NCI-H345 (cell line): Measurements from ENCODE around the gene AGTRAP.

Experiments used
- DNase-seq: peaks from one replicate; lab custom pipeline; 2025; lab: John Stamatoyannopoulos, UW

AGTRAP gene

DNA sequence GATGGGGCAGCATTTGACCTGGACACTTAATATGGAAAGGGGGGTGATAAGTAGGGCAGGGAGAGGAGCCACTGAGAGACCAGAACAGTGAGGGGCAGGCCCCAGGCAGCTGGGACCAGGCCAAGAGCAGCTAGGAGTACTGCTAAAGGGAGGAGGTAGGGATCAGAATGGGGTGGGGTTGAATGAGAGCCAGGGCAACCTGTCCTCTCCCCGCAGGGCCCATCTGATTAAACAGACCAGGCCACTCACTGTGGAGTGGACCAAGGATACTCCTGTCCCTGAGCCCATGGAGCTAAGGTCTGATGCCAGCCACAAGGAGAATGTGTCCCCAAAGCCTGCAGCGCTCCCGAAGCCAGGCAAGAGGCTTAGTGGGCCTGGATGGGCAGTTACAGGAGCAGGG, 28.2 kb downstream of the AGTRAP start:
- DNase-seq = no peak

DNA sequence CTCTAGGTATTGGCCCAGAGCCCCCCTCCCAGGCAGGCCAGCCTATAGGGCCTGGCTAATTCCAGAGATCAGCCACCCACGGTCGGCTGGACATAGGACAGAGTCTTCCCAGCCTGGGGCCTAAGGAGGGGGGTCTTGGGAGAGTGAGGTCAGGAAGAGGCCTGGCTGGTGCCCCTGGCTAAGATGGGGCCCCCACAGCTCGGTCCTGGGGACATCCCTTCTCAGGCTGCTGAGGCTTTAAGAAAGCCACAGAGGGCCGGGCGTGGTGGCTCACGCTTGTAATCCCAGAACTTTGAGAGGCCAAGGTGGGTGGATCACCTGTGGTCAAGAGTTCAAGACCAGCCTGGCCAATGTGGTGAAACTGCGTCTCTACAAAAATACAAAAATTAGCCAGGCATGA, 28.6 kb downstream of the AGTRAP start:
- DNase-seq = no peak

DNA sequence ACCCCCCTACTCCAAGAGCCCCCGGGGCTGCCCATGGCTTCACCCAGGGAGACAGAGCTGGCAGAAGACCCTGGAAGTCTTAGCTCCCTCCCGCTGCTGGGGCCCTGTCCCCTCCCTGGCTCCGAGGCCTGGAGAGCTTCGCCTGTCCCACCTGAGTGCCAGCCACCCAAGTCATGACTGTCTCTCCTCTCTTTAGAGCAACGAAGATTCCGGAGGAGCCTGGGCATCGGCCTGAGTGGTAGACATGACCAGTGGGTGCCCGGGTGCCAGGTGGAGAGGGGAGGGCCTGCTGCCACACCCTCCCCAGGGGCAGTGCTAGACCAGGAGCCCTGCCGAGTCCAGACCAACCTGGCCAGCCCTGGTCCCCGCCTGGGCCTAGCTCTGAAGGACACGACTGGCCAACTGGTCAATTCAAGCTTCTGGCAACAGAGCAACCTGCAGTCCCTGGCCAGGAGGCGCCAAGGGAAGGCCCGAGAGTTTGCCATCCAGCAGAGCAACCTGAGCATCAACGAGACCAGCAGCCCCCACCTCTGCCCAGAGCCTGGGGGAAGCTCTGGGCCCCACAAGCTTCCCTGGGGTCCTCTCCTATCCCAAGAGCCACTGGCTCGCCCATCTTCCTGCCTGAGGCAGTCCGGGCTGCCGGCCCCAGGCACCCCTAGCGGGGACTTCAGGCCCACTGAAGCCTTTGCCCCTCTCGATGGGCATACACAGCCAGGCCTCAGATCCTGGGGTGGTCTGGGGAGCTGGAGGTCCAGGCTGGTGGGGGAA, 29.9 kb downstream of the AGTRAP start:
- DNase-seq = no peak

DNA sequence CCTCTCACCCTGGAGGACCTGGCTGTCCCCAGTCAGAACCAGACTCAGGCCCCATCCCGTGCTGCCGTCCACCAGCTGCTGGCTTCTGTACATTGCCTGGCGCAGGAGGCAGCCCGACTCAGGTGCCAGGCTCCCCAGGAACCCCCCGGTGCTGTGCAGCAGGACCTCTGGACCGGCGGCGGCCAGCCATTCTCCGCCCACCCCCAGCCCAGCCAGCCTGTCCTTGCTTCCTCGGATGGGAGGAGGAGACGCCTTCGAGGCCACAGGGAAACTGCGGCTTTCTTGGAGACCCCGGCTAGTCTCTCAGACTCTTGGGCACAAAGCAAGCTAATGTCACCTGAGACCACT, 30.5 kb downstream of the AGTRAP start:
- DNase-seq = no peak

DNA sequence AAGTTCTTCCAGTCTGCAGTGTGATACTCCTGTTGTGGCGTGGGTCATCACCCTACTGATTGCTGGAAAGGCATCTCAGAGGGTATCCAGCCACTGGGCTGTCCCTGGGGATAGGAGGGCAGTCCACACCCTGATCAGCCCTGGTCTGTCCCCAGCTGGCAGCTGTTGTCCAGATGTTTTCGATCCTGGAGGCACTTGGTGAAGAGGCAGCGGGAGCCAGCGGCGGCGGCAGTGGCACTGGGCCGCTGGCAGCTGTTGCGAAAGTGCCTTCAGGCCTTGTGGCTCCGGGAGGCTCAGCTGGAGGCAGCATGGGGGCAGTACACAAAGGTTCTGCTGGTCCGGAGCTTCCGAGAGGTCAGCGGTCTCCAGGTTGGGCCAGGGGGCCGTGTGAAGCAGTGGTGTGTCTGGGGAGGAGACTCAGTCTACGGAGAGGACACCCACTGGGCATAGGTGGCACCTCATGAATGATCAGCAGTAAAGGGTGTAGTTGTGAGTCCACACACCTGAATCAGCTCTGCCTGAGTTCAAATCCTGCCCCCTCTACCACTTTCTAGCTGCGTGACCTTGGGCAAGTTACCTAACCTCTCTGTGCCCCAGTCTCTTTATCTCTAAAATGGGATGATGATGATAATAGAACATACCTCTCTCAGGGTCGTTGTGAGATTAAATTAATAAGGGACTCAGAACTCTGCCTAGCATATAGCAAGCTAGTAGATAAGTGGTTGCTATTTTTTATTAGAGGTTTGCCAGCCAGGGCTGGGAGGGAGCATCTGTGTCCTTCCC, 32.2 kb downstream of the AGTRAP start:
- no peak for DNase-seq

DNA sequence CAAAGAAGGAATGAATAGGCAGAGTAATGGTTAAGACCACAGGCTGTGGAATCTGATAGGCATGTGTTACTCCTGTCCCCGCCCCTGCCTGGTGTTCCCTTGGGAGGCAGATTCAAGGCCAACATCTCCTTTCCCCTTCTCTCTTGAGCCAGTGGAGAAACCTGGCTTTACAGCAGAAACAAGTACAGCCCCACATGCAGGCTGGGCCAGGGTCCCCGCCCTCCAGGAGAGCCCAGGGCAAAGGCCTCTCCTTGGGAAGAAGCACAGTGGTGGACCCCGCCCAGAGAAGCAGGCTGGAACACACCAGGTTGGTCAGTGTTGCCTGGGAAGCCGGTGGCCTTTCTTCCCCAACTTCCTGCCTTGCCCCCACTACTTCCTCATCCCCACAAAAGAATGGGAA, 32.9 kb downstream of the AGTRAP start:
- DNase-seq = no peak

DNA sequence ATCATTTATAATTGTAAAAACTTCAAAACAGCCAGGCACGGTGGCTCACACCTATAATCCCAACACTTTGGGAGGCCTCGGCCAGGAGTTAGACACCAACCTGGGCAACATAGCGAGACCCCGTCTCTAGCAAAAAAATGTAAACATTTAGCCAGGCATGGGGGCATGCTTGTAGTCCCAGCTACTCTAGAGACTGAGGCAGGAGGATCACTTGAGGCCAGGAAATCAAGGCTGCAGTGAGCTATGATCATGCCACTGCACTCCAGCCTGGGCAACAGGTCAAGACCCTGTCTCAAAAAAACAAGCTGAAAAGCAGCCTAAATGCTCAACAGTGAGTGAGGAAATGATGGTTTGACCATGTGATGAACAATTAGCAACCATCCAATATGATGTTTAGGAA, 33.3 kb downstream of the AGTRAP start:
- DNase-seq = no peak

DNA sequence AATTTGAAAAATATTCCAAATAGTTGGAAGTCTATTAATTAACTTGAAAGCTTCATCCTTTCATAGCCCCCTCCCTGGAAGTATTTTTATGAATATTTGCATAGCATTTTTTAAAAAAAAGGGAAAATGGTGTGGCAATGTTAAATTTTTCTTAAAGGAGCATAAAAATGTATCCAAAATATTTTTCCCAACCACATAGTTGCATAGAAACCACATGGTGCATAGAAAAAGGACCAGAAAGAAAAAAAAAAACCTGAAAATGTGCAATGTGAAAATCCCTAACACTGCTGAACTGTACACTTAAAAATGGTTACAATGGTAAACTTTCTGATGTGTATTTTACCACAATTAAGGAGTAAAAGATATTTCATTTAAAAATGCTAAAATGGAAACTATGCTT, 34.1 kb downstream of the AGTRAP start:
- DNase-seq = no peak

DNA sequence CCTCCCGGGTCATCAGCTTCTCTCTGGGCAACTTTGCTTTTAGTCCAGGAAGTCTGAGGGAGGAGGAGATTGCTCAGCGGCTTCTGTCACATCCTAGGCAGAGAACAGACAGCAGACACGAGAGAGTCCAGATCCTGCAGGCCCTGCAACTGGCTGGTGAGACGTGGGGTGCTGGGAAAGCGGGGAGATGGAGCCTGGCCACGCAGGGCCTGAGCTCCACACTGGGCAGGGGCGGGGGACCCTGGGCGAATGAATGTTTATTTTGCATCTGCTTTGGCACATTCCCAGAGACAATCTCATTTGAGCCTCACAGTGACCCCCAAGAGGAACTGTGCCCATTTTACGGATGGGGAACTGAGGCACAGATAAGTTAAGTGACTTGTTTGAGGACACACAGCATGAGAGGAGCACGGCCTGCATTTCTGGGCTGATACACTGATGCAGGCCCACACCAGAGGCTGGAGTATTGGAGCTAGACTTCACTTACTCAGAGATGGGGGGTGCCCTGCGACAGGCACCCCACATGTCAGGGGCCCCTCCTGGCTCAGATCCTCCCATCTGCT, 35.6 kb downstream of the AGTRAP start:
- no peak for DNase-seq

DNA sequence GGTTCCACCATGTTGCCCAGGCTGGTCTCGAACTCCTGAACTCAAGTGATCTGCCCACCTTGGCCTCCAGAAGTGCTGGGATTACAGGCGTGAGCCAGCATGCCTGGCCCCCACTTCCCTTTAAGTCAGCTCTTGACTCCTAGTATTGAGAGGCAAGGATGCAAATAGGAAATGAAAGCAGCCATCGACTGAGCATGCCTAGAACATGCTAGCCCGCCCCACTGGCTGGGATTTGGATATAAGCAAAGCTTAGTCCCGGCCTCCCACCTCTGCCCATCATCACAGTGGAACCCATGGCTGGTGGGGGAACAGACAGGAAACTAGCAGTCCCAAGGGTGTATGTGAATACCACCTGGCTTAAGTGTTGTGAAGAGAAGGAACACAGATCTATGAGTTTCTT, 36.5 kb downstream of the AGTRAP start:
- DNase-seq = no peak

DNA sequence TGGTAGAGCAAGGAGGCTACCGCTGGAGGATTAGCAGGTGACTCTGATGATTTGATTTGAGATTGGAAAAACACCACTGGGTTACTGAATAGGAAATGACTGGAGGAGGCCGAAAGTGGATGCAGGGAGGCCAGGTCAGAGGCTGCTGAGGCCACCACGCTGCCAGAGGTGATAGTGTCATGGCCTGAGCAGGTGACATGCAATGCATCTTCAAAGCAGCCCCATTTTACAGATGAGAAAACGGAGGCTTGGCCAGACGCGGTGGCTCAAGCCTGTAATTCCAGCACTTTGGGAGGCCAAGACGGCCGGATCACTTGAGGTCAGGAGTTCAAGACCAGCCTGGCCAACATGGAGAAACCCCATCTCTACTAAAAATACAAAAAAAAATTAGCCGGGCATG, 38.8 kb downstream of the AGTRAP start:
- no peak for DNase-seq

DNA sequence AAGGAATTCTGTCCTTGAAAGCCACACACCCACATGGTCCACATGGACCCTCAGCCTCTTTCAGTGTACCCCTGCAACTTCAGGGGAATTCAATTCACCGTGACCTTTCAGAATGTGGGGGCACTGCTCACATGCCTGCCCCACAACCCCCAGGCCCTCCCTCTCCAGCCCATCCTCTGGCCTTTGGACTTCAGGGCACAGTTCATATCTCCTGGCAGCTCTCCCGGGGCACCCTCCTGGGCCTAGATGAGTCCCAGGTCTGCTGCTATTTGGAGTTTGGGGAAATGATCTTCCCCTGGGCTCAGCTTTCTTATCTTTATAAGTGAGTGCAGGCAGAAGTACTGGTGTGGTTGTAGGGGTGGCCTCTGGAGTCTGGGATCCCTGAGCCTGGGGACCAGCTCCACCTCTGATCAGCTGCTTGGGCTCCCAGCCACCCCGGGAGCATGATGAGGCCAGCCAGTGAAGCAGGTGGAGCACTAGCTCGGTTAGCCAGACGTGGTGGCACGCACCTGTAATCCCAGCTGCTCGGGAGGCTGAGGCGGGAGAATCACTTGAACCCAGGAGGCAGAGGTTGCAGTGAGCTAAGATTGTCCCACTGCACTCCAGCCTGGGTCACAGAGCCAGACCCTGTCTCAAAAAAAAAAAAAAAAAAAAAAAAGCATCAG, 41.9 kb downstream of the AGTRAP start:
- no peak for DNase-seq

DNA sequence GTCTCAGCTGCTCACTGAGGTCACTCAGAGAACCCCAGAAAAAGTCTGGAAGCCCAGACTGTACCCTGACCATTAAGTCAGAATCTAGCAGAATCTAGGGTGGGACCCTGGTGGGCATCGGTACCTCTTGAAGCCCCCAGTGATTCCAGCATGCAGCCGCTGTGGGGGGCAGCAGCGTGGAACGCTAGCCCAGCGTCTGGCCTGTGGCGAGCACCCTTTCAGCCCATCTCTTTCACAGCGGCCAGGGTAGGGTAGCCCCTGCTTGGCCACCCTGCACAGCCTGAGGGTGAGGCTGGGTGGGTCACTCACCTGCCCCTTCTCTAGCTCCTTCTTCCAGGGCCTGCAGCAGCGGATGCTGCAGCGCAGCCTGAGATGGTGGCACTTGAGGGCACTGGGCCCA, 42.4 kb downstream of the AGTRAP start:
- no peak for DNase-seq

DNA sequence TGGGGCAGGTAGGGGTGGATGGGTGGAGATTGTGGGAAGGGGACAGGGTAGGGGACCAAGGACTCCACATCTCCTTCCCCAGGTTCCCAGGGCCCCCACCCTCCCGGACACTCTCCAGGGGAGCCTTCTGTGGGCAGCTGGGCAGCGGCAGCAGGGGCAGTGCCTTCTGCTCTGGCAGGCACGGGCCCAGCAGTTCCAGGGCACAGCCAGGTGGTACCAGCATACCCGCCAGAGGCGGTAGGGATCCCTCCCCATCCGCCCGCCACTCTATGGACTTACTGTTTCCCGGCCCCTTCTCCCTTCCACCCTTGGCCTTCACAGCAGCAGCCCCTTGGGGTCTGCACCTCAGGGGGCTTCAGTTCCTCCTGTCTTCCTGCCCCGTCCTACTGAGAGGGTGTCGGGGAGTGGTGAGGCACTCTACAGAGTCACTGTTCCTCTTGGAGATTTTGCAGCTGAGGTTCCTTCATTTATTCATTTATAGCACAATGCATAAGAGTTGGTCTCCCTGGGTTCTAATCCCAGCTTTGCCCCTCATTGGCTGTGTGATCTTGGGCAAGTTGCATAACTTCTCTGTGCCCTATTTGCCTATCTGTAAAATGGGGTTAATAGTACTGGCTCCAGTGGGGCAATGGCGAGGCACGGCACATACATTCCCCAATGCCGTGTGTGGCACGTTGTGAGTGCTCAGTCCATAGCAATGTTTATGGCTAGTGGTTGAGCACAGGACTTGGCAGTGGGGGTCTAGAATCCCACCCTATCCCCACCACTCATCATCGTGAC, 43.1 kb downstream of the AGTRAP start:
- DNase-seq = no peak

DNA sequence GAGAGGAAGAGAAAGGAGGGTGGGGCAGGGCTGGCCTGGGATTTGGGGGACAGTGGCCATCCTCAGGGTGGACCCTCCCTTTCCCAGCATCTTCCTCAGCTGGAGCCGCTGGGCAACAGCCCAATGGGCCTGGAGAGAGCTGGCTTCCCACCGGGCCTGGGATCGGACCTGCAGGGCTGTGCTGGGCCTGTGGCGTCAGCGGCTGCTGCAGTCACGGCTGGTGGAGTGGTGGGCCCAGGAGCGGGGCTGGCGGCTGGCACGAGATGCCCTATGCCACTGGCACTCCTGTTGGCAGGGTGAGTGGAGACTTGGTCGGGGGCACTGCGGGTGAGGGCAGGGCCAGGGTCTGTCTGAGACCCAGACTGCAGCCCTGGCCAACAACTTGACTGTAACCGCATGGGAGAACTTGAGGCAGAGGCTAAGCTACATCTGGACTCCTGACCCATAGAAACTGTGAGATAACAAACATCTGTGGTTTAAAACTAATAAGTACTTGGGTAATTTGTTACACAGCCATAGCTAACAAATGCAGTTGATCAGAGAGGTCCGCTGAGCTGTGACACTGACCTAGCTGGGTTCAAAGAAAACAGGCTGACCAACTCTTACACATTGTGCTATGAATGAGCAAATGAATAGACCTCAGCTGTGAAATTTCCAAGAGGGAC, 43.9 kb downstream of the AGTRAP start:
- DNase-seq = no peak

DNA sequence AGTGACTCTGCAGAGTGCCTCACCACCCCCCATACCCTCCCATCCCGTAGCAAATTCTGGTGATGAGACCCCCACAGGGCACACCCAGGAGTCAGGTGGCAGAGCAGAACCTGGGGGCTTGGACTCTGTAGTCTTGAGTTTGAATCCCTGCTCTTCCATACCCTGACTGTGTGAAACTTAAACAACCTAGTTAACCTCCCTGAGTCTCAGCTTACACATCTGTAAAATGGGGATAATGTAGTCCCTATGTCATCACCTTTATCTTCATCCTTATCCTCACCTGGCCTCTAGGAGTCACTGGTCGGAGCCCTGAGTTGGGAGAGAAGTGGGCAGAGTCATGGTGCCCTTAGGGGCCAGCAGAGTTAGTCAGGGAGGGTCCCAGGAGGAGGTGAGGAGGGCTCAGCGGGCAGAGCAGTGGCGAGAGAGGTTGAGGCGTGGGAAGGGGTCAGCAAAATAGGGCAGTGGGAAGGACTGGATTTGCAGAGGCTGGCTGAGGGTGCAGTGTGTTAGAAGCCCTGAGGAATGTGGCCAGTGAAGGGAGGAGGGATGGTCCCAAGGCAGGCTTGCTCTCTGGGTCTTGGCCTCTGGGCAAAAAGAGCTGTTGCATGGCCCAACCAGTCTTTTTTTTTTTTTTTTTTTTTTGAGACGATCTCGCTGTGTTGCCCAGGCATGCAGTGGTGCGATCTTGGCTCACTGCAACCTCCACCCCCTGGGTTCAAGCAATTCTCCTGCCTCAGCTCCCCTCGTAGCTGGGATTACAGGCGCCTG, 44.6 kb downstream of the AGTRAP start:
- DNase-seq = no peak

DNA sequence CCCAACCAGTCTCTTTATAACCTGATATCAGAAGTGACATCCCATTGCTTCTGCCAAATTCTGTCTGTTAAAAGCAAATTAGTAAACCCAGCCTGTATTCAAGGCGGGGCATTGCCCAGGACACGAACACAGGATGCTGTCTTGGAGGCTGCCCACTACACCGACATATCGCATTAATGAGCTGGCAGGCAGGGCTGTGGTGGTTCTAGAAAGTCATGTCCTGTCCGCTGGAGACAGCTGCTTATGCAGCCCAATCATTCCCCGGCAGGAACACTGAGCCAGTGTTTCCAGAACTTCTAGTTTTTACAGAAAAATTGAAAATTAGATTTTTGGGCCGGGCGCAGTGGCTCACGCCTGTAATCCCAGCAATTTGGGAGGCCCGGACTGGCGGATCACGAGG, 45.4 kb downstream of the AGTRAP start:
- DNase-seq = no peak

DNA sequence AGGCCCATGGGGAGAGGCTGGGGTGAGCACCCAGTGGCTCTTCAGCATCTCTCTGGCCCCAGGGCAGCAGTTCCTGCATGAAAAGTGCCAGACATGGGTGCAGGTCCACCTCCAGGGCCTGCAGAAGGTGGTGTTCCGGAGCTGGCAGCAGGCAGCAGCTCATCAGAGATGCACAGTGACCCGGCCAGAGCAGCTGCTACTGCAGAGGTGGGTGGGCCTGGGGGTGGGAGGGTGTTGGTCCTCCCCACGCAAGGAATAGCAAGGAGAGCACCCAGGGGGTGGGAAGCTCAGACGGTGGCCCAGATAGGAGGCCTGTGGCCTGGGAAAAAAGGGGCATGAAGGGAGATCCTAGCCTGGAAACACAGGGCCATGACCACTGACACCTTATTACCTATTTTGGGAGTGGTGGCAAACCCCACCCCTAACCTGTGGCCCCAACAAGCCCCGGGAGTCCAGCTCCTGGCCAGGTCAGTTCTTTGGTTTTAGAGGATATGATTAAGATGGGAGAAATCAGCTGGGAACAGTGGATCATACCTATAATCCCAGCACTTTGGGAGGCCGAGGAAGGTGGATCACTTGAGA, 46.3 kb downstream of the AGTRAP start:
- no peak for DNase-seq

DNA sequence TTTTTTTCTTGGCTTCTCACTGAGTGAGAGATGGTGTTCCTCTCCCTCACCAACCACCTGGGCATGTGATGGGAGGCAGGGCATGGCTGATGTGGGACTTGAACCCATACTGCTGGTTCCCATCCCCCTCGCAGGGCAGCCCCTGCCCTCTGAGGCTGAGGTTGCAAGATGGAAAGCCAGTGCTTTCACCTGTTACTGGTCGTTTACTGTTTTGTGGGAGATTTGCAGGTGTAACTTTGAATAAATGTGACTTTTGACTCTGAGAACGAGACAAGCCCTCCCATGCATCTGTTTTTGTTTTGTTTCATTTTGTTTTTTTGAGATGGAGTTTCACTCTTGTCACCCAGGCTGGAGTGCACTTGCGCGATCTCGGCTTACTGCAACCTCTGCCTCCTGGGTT, 47.6 kb downstream of the AGTRAP start:
- no peak for DNase-seq

DNA sequence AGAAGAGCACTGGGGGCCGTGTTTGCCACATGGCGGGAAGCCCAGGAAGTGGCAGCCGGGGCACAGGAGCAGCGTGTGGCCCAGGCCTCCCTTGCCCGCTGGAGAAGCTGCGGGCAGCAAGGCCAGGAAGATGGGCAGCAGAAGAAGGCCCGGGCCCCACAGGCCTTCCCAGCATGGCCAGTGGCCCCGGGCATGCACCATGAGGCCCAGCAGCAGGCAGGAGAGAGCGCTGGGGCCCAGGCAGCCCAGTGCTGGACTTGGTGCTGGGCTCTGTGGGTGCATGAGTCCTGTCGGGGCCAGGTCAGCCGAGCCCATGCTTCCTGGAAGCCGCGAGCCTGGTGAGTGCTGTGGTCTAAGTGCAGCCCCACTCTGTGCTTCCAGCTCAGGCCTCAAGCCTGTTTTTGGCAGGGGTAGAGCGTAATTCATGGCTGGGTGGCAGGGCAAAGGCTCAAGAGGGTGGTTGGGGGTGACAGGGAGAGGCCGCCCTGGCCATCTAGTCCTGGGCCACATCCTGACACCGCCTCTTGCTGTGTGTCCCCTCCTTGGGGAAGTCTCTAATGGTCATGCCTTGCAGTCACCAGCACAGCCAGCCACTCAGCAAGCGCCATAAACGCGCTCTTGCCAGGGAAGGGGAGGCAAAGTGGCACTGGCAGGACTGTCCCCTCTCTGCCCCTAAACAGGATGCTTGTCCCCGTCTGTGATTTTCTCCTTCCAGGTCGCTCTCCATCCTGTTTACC, 48.5 kb downstream of the AGTRAP start:
- DNase-seq = no peak
